ENCODE data around the gene ZNF134.

ZNF134 gene

GRCh38 chr19:57613941-57614743 is at the start of gene ZNF134:
Gene ZNF134 (plus strand): TSS chr19:57614242. CDS start chr19:57619469, 5,227 bp downstream.
- peak; percentile 76 for DNase-seq

GRCh38 chr19:57566396-57567265 is 47.4 kb upstream of the ZNF134 start:
- DNase-seq = no peak

GRCh38 chr19:57570707-57571106 is 43.3 kb upstream of the ZNF134 start:
- no peak for DNase-seq

- no peak for DNase-seq
Measured at GRCh38 chr19:57572415-57572947, 41.6 kb upstream of the ZNF134 start.

GRCh38 chr19:57576661-57577060 is 37.4 kb upstream of the ZNF134 start:
- no peak for DNase-seq

DNA sequence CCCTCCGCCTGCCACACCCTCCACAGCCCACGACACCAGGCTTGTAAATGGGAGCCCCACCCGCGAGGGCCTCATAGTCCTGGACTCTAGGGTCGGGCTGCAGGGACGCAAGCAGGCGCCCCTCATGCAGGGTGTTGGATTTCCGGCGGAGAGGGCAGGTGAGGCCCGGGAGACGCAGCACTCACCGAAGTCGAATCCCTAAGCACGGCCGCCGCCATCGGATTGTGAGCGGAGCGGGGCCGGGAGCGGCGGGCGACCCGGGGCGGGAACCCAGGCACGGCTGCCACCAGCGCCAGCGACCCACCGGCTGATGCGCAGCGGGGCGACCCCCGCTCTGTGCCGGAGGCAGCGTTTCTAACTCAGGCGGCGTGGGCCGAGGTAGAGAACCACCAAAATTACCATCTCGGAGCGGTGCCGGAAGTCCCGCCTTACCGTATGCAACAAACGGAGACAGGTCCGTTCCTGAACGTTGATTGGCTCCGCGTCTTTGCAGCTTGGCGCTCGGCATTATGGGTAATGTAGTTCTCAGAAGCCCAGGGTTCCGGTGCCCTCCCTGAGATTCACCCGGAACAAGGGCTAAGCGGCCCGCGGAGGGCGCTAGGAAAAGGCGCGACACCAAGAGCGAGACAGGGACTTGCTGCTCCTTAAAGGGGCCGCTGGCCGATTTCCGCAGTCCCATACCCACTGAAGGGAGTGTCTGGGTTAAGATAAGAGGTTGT is 35.4 kb upstream of the ZNF134 start, which contains the start of gene ZNF416:
ZNF416 (minus strand) TSS at position 425 of the 719 bp plus-strand sequence; CDS start at position 218, 207 bp downstream.
- peak; percentile 97 for DNase-seq

DNA sequence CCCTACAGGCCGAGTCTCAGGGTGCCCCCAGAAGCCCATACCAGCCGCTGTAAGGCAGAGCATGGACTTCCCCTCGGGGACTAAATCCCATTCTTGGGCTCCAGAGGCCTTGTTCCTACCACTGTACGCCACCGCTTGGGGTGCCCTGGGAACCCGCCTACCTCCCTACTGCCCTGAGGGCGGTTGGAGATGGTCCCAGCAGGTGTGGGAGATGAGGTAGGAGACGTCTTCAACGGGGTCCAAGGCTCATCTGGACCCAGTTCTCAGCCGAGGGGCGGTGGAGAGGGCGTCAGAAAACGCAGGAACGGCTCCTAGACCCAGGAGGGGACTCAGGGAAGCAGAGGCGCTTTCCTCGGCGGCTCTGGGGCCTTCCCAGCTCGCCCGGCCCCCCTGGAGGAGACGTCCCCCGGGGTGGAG is 30.9 kb upstream of the ZNF134 start:
- DNase-seq = no peak

GRCh38 chr19:57583521-57584416 is 30.3 kb upstream of the ZNF134 start, which contains the start of gene ZIK1:
Gene ZIK1 (plus strand): TSS chr19:57584145. CDS start chr19:57584357, 212 bp downstream.
- DNase-seq = peak; percentile 86

- DNase-seq = no peak
Measured at GRCh38 chr19:57587529-57587928, 26.5 kb upstream of the ZNF134 start.

GRCh38 chr19:57599377-57599760 is 14.7 kb upstream of the ZNF134 start:
- DNase-seq = no peak

GRCh38 chr19:57599761-57600383 is 14.2 kb upstream of the ZNF134 start, which contains the start of gene ZNF530:
Gene ZNF530 (plus strand): TSS chr19:57599885. CDS start chr19:57604346, 4,461 bp downstream.
- DNase-seq = peak; percentile 75

DNA sequence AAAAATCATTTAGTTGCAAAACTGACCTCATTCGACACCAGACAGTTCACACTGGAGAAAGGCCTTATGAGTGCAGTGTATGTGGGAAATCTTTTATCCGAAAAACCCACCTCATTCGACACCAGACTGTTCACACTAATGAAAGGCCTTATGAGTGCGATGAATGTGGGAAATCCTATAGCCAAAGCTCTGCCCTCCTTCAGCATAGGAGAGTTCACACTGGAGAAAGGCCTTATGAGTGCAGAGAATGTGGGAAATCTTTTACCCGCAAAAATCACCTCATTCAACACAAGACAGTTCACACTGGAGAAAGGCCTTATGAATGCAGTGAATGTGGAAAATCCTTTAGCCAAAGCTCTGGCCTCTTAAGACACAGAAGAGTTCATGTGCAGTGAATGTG is 7.1 kb upstream of the ZNF134 start:
- DNase-seq = no peak

GRCh38 chr19:57611113-57611512 is 2.9 kb upstream of the ZNF134 start:
- no peak for DNase-seq

DNA sequence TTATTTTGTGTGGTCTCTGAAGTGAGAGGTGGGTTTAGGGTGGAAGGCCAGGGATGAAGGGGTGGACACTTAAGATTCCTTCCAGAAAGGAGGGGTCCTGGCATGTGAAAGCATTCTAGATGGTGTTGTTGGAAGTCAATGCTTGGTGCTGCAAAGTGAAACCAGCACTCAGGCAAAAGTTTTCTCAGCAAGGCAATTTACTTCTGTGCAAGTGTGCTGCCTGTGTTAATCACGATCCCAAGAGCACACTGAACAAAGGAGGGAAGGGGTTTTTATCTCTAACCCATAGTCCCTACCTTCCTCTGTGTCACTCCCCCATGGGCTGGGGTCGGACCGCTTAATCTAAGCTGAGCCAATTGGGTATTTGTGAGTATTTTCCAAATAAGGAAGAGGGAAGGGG is 1.3 kb downstream of the ZNF134 start:
- DNase-seq = no peak

- DNase-seq = no peak
Measured at GRCh38 chr19:57620673-57621348, 6.8 kb downstream of the ZNF134 start.

DNA sequence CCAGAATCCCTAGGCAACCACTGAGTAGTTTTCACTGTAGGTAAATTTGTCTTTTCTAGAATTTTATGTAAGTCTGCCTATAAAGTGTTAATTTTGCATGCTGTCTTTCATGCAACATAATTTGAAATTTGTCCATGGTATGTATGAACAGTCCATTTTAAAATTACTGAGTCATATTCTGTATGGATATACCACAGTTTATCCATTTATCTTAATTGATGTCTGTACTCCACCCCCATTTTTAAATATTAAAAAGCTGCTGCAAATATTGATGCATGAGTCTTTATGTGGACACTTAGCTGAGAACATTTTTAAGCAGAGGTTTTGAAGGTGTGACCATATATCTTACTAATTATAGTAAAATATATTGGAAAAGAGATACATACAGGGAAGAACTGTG is 9.0 kb downstream of the ZNF134 start:
- DNase-seq = no peak

DNA sequence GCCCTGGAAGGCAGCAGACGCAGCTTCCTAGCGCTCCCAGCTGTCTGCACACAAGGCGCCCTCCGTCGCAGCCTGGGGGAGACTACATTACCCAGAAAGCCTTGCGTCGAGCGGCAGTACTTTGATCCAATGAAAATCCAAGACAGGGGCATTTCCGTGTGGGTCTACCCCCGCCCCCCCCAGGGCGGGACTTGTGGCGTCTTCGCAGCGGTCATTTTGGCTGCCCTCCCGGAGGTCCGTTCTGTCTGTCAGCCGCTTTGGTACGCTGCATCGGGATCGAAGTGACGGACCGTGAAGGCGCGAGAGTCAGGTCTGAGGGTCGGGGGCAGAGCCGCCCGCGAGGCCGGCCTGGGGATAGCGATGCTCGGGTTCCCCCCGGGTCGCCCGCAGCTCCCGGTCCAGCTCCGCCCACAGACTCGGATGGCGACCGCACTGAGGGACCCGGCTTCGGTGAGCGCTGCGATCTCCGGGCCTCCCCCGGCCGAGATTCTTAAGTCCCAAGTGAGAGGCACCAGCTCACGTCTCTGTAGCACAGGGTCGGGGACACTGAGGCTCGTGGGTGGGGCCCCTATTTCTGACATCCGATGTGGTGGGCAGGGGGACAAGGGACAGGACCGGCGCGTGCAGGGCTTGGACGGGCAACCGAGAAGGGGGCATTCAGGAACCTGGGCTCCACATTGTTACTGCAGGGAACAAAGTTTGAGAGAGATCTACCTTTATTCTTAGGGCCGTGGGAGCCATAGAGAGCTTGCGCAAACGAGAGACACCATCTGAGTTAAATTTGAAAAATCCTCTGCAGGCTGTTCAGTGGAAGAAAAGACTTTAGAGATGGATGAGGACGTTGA is 19.2 kb downstream of the ZNF134 start, which contains the start of gene ZNF211:
ZNF211 (plus strand) TSS at position 182 of the 845 bp plus-strand sequence; CDS start at position 361, 179 bp downstream.
- peak; percentile 89 for DNase-seq

- DNase-seq = no peak
Measured at GRCh38 chr19:57633832-57634131, 19.7 kb downstream of the ZNF134 start.

GRCh38 chr19:57637379-57637778 is 23.3 kb downstream of the ZNF134 start:
- DNase-seq = no peak

Measured in NCI-H526 treated with DMSO at 0.1 percent for 48 hours (cell line).